HL-60/S4 treated with retinoic acid at 250 ng/mL for 4 days and 3 days (cell line): ENCODE data around the gene NUP43.
"Not testable (repeated sequence)": the region's sequence is repeated elsewhere in the genome, so short reads cannot be mapped to it uniquely, and the experiment has no call there.

ENCODE experiments used
- in situ Hi-C: fragments of 300-500 bp; cut with MboI; formaldehyde crosslinking; loops from 2 replicates; pipeline ENCODE4 v1.7.0; 2022; ENCODE audit warnings: low sequenced_read_pairs

NUP43 gene, protein sequence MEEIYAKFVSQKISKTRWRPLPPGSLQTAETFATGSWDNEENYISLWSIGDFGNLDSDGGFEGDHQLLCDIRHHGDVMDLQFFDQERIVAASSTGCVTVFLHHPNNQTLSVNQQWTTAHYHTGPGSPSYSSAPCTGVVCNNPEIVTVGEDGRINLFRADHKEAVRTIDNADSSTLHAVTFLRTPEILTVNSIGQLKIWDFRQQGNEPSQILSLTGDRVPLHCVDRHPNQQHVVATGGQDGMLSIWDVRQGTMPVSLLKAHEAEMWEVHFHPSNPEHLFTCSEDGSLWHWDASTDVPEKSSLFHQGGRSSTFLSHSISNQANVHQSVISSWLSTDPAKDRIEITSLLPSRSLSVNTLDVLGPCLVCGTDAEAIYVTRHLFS

DNA sequence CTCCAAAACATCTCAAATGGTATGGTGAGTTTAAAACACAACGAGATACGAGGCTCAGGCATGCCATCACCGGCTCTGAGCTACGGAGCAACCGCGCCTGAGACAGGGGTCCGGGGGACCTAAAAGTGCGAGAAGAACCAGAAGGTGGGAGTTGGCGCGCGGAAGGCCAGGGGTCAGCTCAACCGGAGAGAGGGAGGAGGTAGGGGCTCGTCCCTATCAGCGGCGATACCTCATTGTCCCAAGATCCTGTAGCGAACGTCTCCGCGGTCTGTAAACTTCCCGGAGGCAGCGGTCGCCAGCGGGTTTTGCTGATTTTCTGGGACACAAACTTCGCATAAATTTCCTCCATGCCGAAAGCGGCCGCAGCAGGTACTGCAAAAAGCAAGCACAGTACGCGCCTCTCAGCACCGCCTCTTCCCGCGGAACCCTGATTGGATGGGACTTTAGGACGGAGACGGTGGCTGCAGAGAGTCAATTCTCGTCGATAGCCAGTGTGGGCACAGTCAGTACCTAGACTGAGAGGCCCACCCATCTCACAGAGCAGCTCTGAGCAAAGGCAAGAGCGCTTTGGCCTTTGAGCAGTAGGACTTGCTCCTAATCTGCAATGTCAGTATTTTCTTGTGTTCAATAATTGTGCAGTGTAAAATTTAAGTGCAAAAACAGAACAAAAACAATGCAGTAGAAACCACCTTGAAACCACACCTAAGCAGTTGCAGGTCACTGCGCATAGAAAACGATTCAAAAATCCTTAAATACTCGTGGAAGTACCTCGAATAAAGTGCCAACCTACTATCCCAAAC is at the start of gene NUP43:
NUP43 (minus strand) TSS at position 383 of the 800 bp plus-strand sequence; CDS start at position 349, 34 bp downstream.
- in situ Hi-C loops, result no loop called here

DNA sequence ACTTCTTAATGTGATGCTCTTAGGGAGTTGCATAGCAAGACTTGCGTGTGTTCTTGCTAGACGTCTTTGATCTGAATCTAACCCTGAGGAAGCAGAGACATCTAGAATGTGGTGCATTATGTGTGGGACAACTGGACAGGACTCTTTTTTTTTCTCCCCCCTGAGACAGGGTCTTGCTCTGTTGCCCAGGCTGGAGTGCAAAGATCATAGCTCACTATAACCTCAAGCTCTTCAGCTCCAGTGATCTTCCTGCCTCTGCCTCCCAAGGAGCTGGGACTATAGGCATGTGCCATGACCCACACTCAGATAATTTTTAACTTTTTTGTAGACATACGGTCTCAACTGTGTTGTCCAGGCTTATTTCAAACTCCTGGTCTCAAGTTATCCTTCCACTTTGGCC is 37.2 kb upstream of the NUP43 start:
- in situ Hi-C loops, result no loop called here

DNA sequence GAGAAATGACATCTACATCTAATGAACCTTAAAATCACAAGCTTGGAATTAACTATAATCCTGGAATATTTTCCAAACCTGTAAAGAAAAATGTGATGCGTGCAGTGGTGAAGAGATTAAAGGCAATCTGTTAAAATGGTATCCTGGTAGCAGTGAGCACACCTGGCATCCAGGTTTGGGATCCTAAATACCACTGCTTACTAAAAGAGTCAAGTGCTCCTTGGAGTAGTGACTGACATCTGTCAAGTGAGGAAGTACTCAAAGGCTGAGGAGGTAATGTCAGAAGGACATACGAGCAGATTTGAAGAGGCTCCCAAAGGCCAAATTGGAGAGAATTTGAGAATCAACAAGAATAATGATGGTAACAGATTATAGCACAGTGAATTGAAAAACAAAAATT is 36.0 kb upstream of the NUP43 start:
- in situ Hi-C loops, result no loop called here

DNA sequence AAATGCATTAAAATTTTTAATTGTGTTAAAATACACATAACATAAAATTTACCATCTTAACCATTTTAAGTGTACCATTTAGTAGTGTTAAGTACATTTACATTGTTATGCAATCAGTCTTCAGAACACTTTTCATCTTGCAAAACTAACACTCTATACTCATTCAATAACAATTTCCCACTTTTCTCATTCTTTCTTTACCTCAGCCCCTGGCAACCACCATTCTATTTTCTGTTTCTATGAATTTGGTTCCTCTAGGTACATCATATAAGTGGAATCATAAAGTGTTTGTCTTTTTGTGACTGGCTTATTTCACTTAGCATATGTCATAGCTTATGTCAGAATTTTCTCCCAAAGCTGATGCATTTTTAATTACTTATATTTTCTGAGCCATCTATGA is 35.4 kb upstream of the NUP43 start:
- in situ Hi-C loops, result no loop called here

DNA sequence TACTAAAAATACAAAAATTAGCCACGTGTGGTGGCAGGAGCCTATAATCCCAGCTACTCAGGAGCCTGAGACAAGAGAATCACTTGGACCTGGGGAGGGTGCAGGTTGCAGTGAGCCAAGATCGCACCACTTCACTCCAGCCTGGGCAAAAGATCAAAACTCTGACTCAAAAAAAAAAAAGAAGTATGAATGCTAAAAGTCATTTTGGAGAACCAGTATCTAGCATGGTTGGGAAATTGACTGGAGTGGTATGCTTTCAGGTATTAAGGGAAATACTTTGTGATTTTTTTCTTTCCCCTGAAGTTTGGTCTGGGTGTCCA is 33.3 kb upstream of the NUP43 start:
- in situ Hi-C loops, result no loop called here

DNA sequence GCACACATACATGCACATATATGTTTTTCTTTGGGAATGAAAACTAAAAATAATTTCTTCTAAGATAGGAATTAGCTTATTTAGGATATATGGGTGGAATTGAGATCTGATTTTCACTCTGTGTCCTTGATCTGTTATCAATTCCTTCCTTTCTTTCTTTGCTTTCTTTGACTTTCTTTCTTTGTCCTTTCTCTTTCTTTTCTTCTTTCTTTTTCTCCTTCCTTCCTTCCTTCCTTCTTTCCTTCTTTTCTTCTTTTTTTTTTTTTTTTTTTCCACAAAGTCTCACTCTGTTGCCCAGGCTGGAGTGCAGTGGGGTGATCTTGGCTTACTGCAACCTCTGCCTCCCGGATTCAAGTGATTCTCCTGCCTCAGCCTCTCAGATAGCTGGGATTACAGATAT is 31.3 kb upstream of the NUP43 start:
- in situ Hi-C loops, result no loop called here

DNA sequence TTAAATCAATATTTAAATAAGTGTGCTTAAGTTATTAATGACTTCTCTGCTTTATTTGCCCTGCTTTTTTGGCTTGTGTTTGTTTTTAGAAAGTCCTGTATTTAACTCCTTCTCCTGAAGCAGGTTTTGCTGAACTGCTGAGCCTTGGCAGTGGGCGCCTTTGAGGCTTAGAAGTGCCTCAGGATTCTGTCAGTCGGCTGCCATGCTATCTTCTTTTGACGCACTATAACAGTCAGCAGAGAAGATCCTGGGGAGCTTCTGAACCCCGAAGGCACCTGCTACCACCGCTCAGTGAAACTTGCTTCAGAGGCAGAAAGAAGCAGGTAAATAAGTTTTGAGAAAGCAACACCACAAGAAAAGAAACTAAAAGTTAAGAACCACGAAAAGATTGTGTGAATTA is 25.6 kb upstream of the NUP43 start:
- in situ Hi-C loops, result no loop called here

DNA sequence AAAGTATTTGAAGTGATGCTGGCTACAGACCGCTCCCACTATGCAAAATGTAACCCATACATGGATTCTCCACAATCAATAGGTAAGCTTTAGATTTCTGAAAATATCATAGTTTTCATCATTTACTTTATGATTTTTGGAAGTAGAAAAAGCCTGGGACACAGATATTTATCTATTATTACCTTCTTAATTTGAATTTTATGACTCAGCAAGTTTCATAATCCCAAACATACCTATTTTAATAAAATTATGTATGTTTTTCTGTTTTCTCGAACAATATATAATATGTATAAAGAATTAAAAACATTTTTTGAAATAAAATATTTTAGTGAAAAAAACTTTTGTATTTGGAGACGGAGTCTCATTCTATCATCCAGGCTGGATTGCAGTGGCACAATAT is 24.9 kb upstream of the NUP43 start:
- in situ Hi-C loops, result no loop called here

DNA sequence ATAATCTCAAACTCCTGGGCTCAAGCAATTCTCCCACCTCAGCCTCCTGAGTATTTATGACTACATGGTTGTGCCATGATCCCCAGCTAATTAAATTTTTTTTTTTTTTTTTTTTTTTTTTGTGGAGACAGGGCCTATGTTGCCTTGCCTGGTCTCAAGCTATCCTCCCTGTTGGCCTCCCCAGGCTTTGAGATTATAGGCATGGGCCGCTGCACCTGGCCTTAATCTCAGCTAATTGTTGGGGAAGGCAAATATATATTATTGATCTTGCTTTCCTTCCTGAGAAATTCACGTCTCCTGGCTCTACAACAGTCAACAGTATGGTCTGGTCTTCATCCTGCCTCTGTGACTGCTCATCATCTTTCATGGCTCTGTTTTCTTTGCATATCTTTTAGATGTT is 23.3 kb upstream of the NUP43 start:
- in situ Hi-C loops, result no loop called here

DNA sequence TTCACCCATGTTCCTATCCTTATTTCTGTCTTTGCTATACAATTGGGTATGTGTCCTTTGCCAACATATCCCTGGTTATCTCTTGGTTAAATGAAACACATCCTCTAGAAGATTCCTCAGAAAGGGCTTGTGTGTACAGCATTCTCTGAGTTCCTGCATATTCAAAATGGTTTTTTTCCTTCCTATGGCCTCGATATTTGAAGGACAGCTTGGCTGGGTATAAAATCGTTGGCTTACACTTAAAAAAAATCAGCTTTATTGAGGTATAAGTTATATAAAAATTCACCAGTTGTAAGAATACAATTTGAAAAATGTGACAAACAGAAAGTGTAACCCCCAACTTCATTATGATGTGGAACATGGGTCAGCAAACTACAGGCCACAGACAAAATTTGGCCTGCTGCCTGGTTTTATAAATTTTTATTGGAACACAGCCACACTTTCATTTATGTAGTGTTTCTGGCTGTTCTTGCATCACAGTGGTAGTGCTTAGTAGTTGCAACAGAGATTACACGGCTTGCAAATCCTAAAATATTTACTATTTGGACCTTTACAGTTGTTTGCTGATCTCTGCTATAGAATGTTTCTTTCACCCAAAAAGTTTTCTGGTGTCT is 19.9 kb upstream of the NUP43 start:
- in situ Hi-C loops, result no loop called here

DNA sequence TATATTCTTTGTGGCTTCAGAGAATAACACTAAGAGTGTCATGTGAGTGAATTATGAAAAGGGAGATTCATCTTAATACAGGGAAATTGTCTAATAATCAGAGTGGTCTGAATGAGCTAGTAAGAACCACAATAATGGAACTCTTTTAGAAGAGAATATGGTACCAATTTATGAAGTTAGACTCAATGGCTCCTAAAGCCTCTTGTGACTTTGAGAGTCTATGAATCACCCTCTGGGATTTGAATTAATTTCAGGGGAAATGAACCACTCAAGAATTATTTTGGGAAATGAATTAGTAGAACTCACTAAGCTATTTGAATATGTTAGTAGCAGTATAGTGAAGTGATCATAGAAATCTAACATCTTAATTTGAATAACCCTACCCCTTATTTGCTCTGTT is 17.5 kb upstream of the NUP43 start:
- in situ Hi-C loops, result no loop called here

DNA sequence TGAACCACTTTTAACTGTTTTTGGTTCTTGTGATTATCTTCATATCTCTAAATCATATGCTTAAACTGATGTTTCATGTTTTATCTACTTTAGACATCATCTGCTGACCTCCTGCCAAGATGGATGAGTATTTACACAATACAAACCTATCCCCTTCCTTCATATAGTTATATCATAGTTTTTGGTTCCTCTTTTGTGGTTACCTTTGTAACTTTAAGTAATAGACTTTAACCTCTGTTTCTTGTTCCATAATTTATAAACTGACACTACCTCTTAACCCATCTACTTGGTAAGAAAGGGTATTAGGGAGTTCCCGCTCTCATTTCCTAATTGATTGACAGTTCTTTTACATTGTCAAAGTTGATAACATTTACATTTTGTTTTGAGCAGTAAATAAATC is 15.1 kb upstream of the NUP43 start:
- in situ Hi-C loops, result no loop called here

DNA sequence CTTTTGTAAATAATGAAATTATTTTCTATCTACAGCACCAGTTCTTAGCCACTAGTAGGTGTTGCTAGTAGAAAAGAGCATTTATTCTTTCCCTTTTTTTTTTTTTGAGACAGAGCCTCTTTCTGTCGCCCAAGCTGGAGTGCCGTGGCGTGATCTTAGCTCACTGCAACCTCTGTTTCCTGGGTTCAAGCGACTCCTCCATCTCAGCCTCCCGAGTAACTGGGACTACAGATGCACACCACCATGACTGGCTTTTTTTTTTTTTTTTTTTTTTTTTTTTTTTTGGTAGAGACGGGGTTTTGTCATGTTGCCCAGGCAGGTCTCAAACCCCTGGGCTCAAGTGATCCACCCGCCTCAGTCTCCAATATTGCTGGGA is 9.9 kb upstream of the NUP43 start:
- in situ Hi-C loops, result no loop called here

DNA sequence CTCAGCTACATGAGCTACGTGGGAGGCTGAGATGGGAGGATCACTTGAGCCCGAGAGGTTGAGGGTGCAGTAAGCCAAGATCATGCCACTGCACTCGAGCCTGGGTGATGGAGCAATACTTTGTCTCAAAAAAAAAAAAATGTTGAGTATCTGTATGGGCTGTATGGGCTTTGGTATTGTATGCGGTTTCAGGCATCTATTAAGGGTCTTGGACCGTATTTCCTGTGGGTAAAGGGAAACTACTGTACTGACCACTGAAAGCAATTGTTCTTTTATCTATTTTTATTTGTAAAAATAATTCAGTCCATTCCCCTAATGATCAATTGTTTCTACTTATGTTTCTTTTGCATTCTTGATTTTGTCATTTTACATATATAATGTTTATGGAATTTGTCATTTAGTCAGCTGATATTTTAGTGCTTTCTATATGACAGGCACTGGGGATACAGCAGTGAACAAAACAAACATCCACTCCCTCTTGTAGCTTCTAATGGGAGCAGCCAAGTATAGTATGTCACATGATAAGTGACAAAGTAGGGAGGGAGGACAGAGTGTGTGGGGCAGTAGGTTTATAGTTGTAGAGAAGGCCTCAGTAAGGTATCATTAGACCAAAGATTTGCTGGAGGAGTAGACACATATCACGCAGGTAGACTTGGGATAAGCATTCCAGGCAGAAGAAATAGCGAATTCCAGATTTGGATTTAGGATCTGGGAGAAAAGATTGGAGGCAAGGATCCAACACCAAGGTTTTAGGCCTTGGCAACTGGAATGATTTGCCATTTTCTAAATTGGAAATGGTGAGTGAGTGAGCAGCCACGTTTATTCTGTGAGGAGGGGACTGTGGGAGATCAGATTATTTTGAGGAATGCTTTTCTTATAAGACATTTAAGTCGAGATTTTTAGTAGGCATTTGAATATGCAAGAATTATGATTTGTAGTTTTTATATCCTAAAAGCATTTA is 9.3 kb upstream of the NUP43 start:
- in situ Hi-C loops, result no loop called here

DNA sequence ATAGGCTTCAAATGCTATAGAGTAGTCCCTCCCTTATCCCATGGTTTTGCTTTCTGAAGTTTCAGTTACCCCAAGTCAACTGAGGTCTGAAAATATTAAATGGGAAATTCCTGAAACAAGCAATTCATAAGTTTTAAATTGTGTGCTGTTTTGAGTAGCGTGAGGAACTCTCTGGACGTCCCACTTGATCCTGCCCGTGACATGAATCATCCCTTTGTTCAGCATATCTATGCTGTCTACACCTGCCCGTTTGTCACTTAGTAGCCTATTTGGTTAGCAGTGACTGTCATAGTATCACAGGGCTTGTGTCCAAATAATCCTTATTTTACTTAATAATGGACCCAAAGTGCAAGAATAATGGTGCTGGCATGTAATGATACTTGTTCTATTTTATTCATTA is 8.2 kb upstream of the NUP43 start:
- in situ Hi-C loops, result no loop called here

DNA sequence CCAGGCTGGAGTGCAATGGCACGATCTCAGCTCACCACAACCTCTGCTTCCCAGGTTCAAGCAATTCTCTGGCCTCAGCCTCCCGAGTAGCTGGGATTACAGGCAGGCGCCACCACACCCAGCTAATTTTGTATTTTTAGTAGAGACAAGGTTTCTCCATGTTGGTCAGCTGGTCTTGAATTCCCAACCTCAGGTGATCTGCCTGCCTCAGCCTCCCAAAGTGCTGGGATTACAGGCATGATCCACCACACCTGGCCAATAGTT is 7.0 kb upstream of the NUP43 start:
- in situ Hi-C loops, result not testable (repeated sequence)

DNA sequence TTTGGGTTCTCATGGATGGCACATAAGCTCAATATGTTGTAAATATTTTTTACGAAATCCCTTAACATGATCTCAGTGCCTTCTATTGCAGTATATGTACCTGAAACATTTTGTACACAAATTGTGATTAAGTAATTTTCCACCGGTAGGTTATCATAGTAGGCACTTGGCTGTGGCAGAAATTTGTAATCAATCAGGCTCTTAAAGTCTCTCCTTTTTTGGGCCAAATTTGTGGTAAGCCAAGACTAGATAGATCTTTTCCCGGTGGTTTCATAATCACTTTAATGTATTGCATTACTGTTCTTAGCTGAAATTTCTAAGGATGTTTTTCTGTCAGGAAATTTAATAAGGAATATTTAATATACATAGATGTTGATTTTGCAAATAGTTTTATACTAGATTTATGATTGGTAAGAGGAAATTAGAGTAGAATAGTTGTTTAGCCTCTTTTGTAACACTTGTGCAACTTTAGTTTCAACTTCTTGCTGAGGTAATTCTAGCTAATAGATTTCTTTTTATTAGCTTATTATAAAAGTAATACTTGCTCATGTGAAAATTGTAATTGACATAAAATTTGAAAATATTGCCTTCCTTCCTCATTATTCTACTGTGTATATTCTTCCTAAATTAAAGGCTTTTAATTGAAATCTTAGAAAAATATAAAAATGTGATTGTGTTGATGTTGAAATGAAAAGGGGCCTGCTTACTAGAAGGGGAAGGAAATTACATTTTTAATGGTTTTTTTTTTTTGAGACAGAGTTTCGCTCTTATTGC is 6.5 kb upstream of the NUP43 start:
- in situ Hi-C loops, result no loop called here

DNA sequence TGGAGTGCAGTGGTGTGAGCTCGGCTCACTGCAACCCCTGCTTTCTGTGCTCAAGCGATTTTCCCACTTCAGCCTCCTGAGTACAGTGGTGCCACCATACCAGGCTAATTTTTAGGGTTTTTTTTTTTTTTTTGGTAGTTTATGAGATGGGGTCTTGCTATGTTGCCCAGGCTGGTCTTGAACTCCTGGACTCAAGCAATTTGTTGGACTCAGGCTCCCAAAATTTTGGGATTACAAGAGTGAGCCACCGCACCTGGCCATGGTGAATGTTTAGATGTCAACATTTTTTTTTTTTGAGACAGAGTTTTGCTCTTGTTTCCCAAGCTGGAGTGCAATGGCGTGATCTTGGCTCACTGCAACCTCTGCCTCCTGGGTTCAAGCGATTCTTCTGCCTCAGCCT is 5.6 kb upstream of the NUP43 start:
- in situ Hi-C loops, result not testable (repeated sequence)

DNA sequence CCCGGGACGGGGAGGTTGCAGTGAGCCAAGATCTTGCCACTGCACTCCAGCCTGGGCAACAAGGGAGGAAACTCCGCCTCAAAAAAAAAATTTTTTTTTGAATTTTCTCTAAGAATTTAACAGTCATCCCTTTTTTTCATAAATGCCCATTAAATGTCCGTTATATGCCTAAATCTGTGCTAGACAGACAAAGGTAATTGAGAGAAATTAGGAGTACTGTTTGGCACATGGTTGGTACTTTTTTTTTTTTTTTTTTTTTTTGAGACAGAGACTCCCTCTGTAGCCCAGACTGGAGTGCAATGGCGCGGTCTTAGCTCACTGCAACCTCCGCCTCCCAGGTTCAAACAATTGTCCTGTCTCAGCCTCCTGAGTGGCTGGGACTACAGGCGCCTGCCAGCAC is 4.9 kb upstream of the NUP43 start:
- in situ Hi-C loops, result no loop called here

DNA sequence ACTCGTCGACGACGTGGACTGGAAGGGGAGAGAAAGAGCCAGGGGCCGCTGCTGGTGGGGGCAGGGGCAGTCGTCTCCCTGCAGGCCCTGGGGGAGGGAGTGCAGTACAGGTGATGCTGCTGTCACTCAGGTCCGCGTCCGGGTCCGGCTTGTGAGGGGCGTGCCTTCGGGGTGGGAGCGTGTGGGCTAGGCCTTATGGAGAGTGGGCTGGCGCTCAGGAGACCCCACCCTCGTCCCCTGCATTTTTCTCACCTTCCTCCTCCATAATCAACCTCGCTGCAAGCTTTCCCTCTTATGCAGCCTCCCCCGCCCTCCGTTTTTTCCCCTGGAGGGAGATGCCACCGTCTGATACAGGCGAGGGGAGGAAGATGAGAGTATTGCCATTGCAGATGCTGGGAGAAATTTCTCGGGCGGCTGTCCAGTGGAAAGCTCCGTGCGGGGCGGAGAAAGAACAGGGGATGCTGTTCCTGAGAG is 3.8 kb upstream of the NUP43 start:
- in situ Hi-C loops, result no loop called here
